B cell (primary cell): ENCODE results near the gene CECR2. TPM values are rescaled to one million over a fixed set of nuclear protein-coding genes. Genes with fewer than 3 reads are reported as not detected.

Source experiments
- ATAC-seq: fragments of 200-7000 bp; cut with Tn5 transposase; one replicate; pipeline ENCODE4 v1.10.0; 2021; ENCODE audit warnings: low read depth, mild to moderate bottlenecking, moderate number of reproducible peaks, moderate library complexity
- CTCF ChIA-PET: fragments of 350-600 bp; sonication (Branson Sonifier 250); formaldehyde crosslinking; loops from one replicate; lab custom pipeline; 2021; ENCODE audit warnings: antibody characterized with exemption, inconsistent platforms; lab: Charles Lee
- POLR2A ChIA-PET: fragments of 350-600 bp; sonication (Branson Sonifier 250); formaldehyde crosslinking; loops from one replicate; lab custom pipeline; 2021; ENCODE audit warnings: antibody characterized with exemption; lab: Charles Lee
- DNase-seq: peaks from one replicate; pipeline ENCODE4 v3.0.0; 2013
- H2AFZ ChIP-seq: 2 replicates; pipeline ENCODE4 v1.6.1; 2012; ENCODE audit warnings: mild to moderate bottlenecking, low read depth, low read length; ENCODE audit not compliant: insufficient read depth, poor library complexity, severe bottlenecking
- H3K27ac ChIP-seq, 2 donors: 1 replicate in 1 of 2; 2 replicates in 1 of 2; pipeline ENCODE4 v1.5.1; 2012 to 2013; ENCODE audit warnings: low read length in 2 of 2, mild to moderate bottlenecking in 2 of 2, moderate library complexity in 1 of 2
- H3K27me3 ChIP-seq, 4 experiments: fragments of 200-600 bp in 1 of 4; sonication (generic) in 1 of 4; replicated peaks in 1 of 4; 1 replicate in 2 of 4; 2 replicates in 2 of 4; pipeline versions ENCODE4 v1.6.1 to v1.7.0; 2013 to 2016; ENCODE audit warnings: low read length in 3 of 4, mild to moderate bottlenecking in 2 of 4, mixed read lengths in 1 of 4, moderate library complexity in 1 of 4; ENCODE audit not compliant: insufficient read depth in 4 of 4, control insufficient read depth in 3 of 4; ENCODE audit errors: control extremely low read depth in 1 of 4
- H3K36me3 ChIP-seq, 2 experiments: replicated peaks in 1 of 2; 1 replicate in 1 of 2; 2 replicates in 1 of 2; pipeline versions ENCODE4 v1.6.1 to v1.7.1; 2013; ENCODE audit warnings: low read length in 1 of 2; ENCODE audit not compliant: insufficient read depth in 2 of 2, control insufficient read depth in 1 of 2; ENCODE audit errors: control extremely low read depth in 1 of 2, extremely low read depth in 1 of 2
- H3K4me1 ChIP-seq, 2 donors: fragments of 200-600 bp in 1 of 2; sonication (generic) in 1 of 2; 1 replicate in 1 of 2; 2 replicates in 1 of 2; pipeline versions ENCODE4 v1.5.1 to v1.6.1; 2013 to 2017; ENCODE audit warnings: low read length in 2 of 2; ENCODE audit not compliant: control insufficient read depth in 2 of 2, insufficient read depth in 2 of 2
- H3K4me2 ChIP-seq: replicated peaks from 2 replicates; pipeline ENCODE3; 2012; ENCODE audit warnings: mild to moderate bottlenecking, low read depth, low read length; ENCODE audit not compliant: poor library complexity, severe bottlenecking
- H3K4me3 ChIP-seq, 5 experiments: fragments of 200-600 bp in 1 of 5; sonication (generic) in 1 of 5; 1 replicate in 3 of 5; 2 replicates in 2 of 5; pipeline versions ENCODE4 v1.5.1 to v1.7.0; 2011 to 2016; ENCODE audit warnings: low read length in 4 of 5, mild to moderate bottlenecking in 4 of 5, low read depth in 2 of 5, control low read depth in 1 of 5, moderate library complexity in 1 of 5; ENCODE audit not compliant: insufficient read depth in 1 of 5; ENCODE audit errors: control extremely low read depth in 1 of 5, extremely low read depth in 1 of 5
- H3K79me2 ChIP-seq: fragments of 200-600 bp; sonication (generic); one replicate; pipeline ENCODE4 v1.6.0; 2016; ENCODE audit warnings: low read length; ENCODE audit not compliant: control insufficient read depth, insufficient read depth
- H3K9ac ChIP-seq: fragments of 200-600 bp; sonication (generic); 2 replicates; pipeline ENCODE4 v1.6.1; 2017; ENCODE audit warnings: mild to moderate bottlenecking, low read length, moderate library complexity
- H3K9me3 ChIP-seq, 3 donors: one replicate each; pipeline versions ENCODE4 v1.6.1 to v1.7.1; 2013; ENCODE audit warnings: low read length in 2 of 3; ENCODE audit not compliant: control insufficient read depth in 2 of 3, insufficient read depth in 1 of 3; ENCODE audit errors: control extremely low read depth in 1 of 3
- H4K20me1 ChIP-seq: 2 replicates; pipeline ENCODE4 v1.6.0; 2012; ENCODE audit warnings: mild to moderate bottlenecking, low read length; ENCODE audit not compliant: insufficient read depth, control insufficient read depth, poor library complexity, severe bottlenecking
- H3K27ac Mint-ChIP-seq: one replicate; pipeline ENCODE4 v1.8.0; 2021; ENCODE audit warnings: mixed read lengths
- H3K27me3 Mint-ChIP-seq: one replicate; pipeline ENCODE4 v1.8.0; 2021; ENCODE audit warnings: mixed read lengths
- H3K4me1 Mint-ChIP-seq: one replicate; pipeline ENCODE4 v1.8.0; 2021; ENCODE audit warnings: mixed read lengths
- H3K4me3 Mint-ChIP-seq: one replicate; pipeline ENCODE4 v1.8.0; 2021; ENCODE audit warnings: mixed read lengths
- H3K9me3 Mint-ChIP-seq: one replicate; pipeline ENCODE4 v1.8.0; 2022; ENCODE audit warnings: mixed read lengths; ENCODE audit not compliant: insufficient read depth
- CTCF ChIP-seq: fragments of 200-600 bp; IDR thresholded peaks from one replicate; pipeline ENCODE4 v1.8.0; 2022; ENCODE audit warnings: antibody characterized with exemption, mild to moderate bottlenecking
- EZH2 ChIP-seq: IDR thresholded peaks from 2 replicates; pipeline ENCODE4 v1.6.1; 2012; ENCODE audit warnings: borderline replicate concordance, low read depth, mild to moderate bottlenecking, moderate library complexity, low read length; ENCODE audit not compliant: insufficient read depth, poor library complexity, severe bottlenecking
- WGBS: methylation state at CpG from one replicate; pipeline ENCODE4 v1.1.5; 2013; ENCODE audit warnings: missing lambda C conversion rate; ENCODE audit not compliant: insufficient coverage; 5-methylcytosine and 5-hydroxymethylcytosine counted together
- intact Hi-C: fragments of 100-400 bp; cut with micrococcal nuclease; formaldehyde crosslinking; loops from one replicate; pipeline ENCODE4 v1.10.0; 2022
- polyA plus RNA-seq: library from polyadenylated mRNA; depleted of rRNA; stranded (reverse); fragments of >200 nt; gene quantifications from 2 replicates; pipeline ENCODE4 v1.2.3, GENCODE V29; 2012
- total RNA-seq, 2 donors: library from RNA; stranded (reverse); fragments of 120-200 nt in 1 of 2; gene quantifications; 1 replicate in 1 of 2; 2 replicates in 1 of 2; pipeline versions ENCODE4 v1.2.3 to v1.2.4, GENCODE V29; 2013 to 2022

CECR2 gene
- total and polyA plus RNA-seq, 2 donors (not counting 1 experiment from before 2014, with no cell fraction given), result 0.13 to 6.6 TPM

GRCh38 chr22:17586831-17587440 lies 217.7 kb downstream of the CECR2 start:
- H2AFZ ChIP-seq, result no peak overlapping the region
- no peak overlapping the region for H3K4me3 ChIP-seq
- CTCF ChIA-PET, result no interaction called here
- H3K27me3 ChIP-seq, result no peaks in the 10 kb centered on the region
- ATAC-seq (no peak), DNase-seq (no peak)
- Mint-ChIP-seq H3K4me3 (no peak overlapping the region), H3K4me1 (no peaks in the 10 kb centered on the region), H3K9me3 (no peaks in the 10 kb centered on the region), H3K27me3 (no peaks in the 10 kb centered on the region), H3K27ac (no peak overlapping the region)
- POLR2A ChIA-PET, result no interaction called here
- H3K79me2 ChIP-seq, result no peaks in the 10 kb centered on the region
- intact Hi-C loops, result no loop called here
- H3K4me2 ChIP-seq, result no peak overlapping the region
- 96% methylated on average over 12 of the region's 14 CpGs for WGBS
- TF ChIP-seq EZH2 (no peak), CTCF (no peak)
- H3K4me1 ChIP-seq, result no peaks in the 10 kb centered on the region
- no peak overlapping the region for H3K9ac ChIP-seq
- peaks cover 0 to 14% of the 10 kb centered on the region in 2 experiments for H3K36me3 ChIP-seq
- peaks cover 14% of the 10 kb centered on the region for H4K20me1 ChIP-seq
- H3K9me3 ChIP-seq, result no peaks in the 10 kb centered on the region
- H3K27ac ChIP-seq, result no peak overlapping the region

GRCh38 chr22:17587629-17588028 lies 218.4 kb downstream of the CECR2 start:
- CTCF ChIA-PET, result interaction anchor here (0.6 kb wide), 1 partner anchor 258 kb away, joined by 3 read pairs; no protein-coding TSS in a partner anchor
- Histone ChIP-seq H3K4me1 (no peaks in the 10 kb centered on the region), H4K20me1 (peaks cover 14% of the 10 kb centered on the region), H3K9ac (no peak overlapping the region), H3K9me3 (no peaks in the 10 kb centered on the region), H3K4me2 (no peak overlapping the region), H3K4me3 (no peak overlapping the region), H3K36me3 (peaks cover 0 to 20% of the 10 kb centered on the region in 2 experiments), H3K27ac (no peak overlapping the region), H3K79me2 (no peaks in the 10 kb centered on the region), H3K27me3 (no peaks in the 10 kb centered on the region), H2AFZ (no peak overlapping the region)
- Mint-ChIP-seq H3K27ac (no peak overlapping the region), H3K4me3 (no peak overlapping the region), H3K9me3 (no peaks in the 10 kb centered on the region), H3K4me1 (no peaks in the 10 kb centered on the region), H3K27me3 (no peaks in the 10 kb centered on the region)
- POLR2A ChIA-PET, result no interaction called here
- no peak for TF ChIP-seq EZH2
- no peak for TF ChIP-seq CTCF
- DNase-seq (no peak), ATAC-seq (no peak)
- WGBS, result 97% methylated on average over 14 of the region's 14 CpGs
- intact Hi-C loops, result no loop called here
